HG03039 (cell line): Measurements from ENCODE around the gene LRP2BP.
"Not testable (repeated sequence)": the region's sequence is repeated elsewhere in the genome, so short reads cannot be mapped to it uniquely, and the experiment has no call there.

Experiments used
- ATAC-seq: cut with Tn5 transposase; IDR thresholded peaks from one replicate; pipeline ENCODE4 v1.9.1; 2021; ENCODE audit warnings: mild to moderate bottlenecking, moderate library complexity; ENCODE audit not compliant: unreplicated experiment

Gene LRP2BP

GRCh38 chr4:185329879-185330510 lies 65.7 kb downstream of the LRP2BP start:
- ATAC-seq: not testable (repeated sequence)

GRCh38 chr4:185328586-185328985 lies 67.1 kb downstream of the LRP2BP start:
- ATAC-seq: no peak

GRCh38 chr4:185325721-185326120 lies 70.0 kb downstream of the LRP2BP start:
- not testable (repeated sequence) for ATAC-seq

- ATAC-seq: not testable (repeated sequence)
Observed at GRCh38 chr4:185324361-185324760, 71.4 kb downstream of the LRP2BP start.

- ATAC-seq: no peak
Observed at GRCh38 chr4:185323606-185324005, 72.1 kb downstream of the LRP2BP start.

GRCh38 chr4:185322803-185323202 lies 72.9 kb downstream of the LRP2BP start:
- ATAC-seq: no peak

GRCh38 chr4:185318679-185319078 lies 77.0 kb downstream of the LRP2BP start:
- no peak for ATAC-seq

- no peak for ATAC-seq
Observed at GRCh38 chr4:185317880-185318279, 77.8 kb downstream of the LRP2BP start.

GRCh38 chr4:185317462-185317861 lies 78.3 kb downstream of the LRP2BP start:
- not testable (repeated sequence) for ATAC-seq
